ENCODE measurements around the gene KRT79. TPM values are rescaled to one million over a fixed set of nuclear protein-coding genes. Genes with fewer than 3 reads are reported as not detected.
A peak's percentile ranks its signal among the peaks of the same experiment; 100 is the strongest.

KRT79 gene
- total RNA-seq, 1 experiment from 2014 or later, result not detected

DNA sequence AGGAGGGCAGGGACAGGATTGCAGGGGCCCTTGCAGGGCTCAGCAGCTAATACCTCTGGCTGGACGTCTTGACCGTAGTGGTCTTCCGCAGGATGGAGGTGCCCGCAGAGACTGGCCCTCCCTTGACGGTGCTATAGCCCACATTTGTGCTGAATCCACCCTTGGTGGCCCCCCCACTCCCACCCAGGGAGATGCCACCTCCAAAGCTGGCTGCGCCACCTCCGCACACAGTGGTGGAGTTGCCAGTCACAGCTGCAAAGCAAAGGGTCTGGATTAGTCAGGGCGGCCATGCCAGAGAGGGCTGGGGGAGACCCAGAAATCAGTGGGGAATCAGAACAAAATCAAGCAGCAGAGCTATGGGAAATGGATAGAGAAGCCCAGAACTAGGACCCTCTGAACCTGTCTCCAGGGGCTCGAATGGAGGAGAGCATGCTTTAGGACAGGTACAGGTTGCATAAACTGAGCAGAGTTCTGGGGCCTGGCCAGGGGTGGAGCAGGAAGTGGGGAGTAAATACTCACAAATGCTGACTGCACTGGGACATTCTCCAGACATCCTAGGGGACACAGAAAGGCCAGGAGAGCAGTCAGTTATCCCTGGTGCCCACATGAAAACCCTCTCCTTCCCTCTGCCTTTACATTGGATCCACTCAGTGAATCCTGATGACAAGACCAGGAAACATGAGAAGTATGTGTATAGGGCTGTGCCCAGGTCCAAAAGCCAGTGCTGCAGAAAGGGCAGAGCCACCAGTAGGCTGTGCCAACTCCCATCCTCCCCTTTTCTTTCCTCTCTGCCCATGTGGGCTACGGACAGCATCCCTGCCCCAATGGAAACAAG is 12.1 kb downstream of the KRT79 start:
- no peak overlapping the region for H3K27ac Mint-ChIP-seq (ENCODE audit: unreplicated experiment)
- H3K27me3 Mint-ChIP-seq (ENCODE audit: unreplicated experiment), result peaks cover 30% of the 10 kb centered on the region
- intact Hi-C loops (cut with micrococcal nuclease; ENCODE audit: unreplicated experiment), result no loop called here
- DNase-seq, result peak; percentile 5
- H3K4me1 Mint-ChIP-seq (ENCODE audit: low read depth, unreplicated experiment), result peaks cover 15% of the 10 kb centered on the region
- TF ChIP-seq, protein P1, sequence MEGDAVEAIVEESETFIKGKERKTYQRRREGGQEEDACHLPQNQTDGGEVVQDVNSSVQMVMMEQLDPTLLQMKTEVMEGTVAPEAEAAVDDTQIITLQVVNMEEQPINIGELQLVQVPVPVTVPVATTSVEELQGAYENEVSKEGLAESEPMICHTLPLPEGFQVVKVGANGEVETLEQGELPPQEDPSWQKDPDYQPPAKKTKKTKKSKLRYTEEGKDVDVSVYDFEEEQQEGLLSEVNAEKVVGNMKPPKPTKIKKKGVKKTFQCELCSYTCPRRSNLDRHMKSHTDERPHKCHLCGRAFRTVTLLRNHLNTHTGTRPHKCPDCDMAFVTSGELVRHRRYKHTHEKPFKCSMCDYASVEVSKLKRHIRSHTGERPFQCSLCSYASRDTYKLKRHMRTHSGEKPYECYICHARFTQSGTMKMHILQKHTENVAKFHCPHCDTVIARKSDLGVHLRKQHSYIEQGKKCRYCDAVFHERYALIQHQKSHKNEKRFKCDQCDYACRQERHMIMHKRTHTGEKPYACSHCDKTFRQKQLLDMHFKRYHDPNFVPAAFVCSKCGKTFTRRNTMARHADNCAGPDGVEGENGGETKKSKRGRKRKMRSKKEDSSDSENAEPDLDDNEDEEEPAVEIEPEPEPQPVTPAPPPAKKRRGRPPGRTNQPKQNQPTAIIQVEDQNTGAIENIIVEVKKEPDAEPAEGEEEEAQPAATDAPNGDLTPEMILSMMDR (IDR thresholded peaks at IDR 0.05; ENCODE audit: unreplicated experiment), result no peak
- H3K4me3 Mint-ChIP-seq (ENCODE audit: low read depth, unreplicated experiment), result no peak overlapping the region
- no peaks in the 10 kb centered on the region for H3K36me3 Mint-ChIP-seq (ENCODE audit: insufficient read depth, unreplicated experiment)
- no peaks in the 10 kb centered on the region for H3K9me3 Mint-ChIP-seq (ENCODE audit: low read depth, unreplicated experiment)
- CTCF ChIA-PET, result no interaction called here
- no TSS peak for BruUV-seq (replicated peaks)

DNA sequence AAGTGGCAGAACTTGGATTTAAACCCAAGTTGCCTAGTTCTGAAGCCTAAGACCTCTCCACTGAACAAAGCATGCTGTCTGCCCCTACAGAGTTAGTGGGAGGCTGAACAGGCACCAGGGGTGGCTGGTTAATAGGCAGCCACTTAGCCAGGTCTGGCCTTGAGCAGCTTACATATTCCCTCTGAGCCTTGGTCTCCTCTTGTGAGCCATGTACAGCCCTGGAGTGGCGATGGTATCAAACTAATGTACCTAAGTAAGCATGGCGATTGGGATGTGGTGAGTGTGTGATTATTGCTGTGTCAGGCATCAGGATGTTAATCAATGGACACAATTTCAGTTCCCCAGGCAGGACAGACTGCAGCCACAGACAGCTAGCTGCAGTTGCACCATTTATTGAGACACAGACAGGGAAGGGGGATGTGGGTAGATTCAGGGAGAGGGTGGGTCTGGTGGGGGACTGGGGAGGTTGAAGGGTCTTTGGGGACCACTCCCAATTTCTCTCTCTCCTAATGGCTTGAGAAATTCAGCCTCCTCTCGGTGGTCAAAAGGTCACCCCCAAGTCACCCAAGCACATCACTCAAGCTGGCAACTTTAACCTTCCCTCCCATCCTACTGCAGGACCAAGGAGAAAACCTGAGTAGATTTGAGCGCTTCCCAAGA is 12.9 kb downstream of the KRT79 start:
- TF ChIP-seq, protein P1 (IDR thresholded peaks at IDR 0.05; ENCODE audit: unreplicated experiment), result no peak
- BruUV-seq (replicated peaks), result no TSS peak
- Mint-ChIP-seq H3K27me3 (ENCODE audit: unreplicated experiment) (peaks cover 33% of the 10 kb centered on the region), H3K9me3 (ENCODE audit: low read depth, unreplicated experiment) (no peaks in the 10 kb centered on the region), H3K27ac (ENCODE audit: unreplicated experiment) (no peak overlapping the region), H3K4me3 (ENCODE audit: low read depth, unreplicated experiment) (no peak overlapping the region), H3K36me3 (ENCODE audit: insufficient read depth, unreplicated experiment) (no peaks in the 10 kb centered on the region), H3K4me1 (ENCODE audit: low read depth, unreplicated experiment) (peaks cover 15% of the 10 kb centered on the region)
- CTCF ChIA-PET, result no interaction called here
- intact Hi-C loops (cut with micrococcal nuclease; ENCODE audit: unreplicated experiment), result no loop called here
- DNase-seq, result no peak

DNA sequence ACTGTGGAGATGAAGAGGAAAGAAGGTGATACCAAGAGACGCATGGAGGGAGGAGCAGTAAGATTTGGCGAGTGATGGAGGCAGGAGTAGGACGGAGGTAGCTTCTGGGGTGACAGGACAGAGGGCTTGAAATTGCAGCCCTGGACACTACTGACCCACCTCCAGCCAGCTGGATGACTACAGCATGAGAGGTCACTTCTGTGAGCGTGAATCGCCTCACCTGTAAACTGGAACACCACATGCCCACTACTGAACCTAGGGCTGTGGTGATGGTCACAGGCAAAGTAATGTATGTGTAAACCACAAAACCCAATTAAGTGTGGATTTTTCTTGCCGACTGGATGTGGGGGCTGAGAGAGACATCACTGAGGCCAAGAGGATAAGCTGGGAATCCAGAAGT is 13.6 kb downstream of the KRT79 start:
- no TSS peak for BruUV-seq (replicated peaks)

DNA sequence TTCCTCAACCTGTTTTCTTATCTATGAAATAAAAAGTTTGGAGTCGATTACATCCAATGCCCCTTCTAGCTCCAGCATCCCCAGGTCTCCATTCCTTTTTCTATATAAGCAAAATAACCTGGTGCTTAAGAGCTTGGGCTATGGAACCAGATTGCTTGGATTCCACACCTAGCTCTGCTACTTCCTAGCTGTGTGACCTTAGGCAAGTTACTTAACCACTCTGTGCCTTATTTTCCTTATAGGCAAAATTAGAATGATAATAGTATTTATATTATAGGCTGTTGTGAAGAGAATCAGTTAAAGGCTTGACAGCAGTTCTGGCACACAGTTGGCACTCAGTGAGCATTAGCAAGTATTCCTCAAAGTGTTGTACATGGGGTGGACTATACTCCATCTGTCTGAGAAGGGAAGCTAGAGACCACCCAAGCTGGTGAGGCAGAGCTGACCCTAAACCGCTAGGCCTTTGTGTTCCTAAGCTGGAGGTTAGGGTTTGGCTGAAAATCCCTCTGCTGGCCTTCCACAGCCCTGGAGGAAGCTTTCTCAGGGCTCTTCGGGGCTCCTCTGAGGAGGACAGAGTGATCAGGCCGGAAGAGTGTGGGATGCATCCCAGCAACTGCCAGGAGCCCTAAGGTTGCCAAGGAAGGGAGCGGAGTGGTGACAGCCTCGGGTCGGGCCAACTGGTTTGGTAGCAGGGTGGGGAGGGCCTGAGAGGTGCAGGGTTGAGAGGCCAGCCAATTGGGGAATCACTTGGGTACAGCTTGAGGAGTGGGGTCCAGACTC is 14.2 kb downstream of the KRT79 start:
- TF ChIP-seq, protein P1 (IDR thresholded peaks at IDR 0.05; ENCODE audit: unreplicated experiment), result no peak
- intact Hi-C loops (cut with micrococcal nuclease; ENCODE audit: unreplicated experiment), result no loop called here

More for the DNA sequence above, 13.6 kb downstream of the KRT79 start:
- Mint-ChIP-seq H3K36me3 (ENCODE audit: insufficient read depth, unreplicated experiment) (no peaks in the 10 kb centered on the region), H3K4me3 (ENCODE audit: low read depth, unreplicated experiment) (no peak overlapping the region), H3K27me3 (ENCODE audit: unreplicated experiment) (peaks cover 33% of the 10 kb centered on the region), H3K27ac (ENCODE audit: unreplicated experiment) (no peak overlapping the region), H3K9me3 (ENCODE audit: low read depth, unreplicated experiment) (no peaks in the 10 kb centered on the region), H3K4me1 (ENCODE audit: low read depth, unreplicated experiment) (peaks cover 15% of the 10 kb centered on the region)
- no peak for DNase-seq
- intact Hi-C loops (cut with micrococcal nuclease; ENCODE audit: unreplicated experiment), result no loop called here
- CTCF ChIA-PET, result no interaction called here
- TF ChIP-seq, protein P1 (IDR thresholded peaks at IDR 0.05; ENCODE audit: unreplicated experiment), result no peak

More for the DNA sequence above, 14.2 kb downstream of the KRT79 start:
- Mint-ChIP-seq H3K27ac (ENCODE audit: unreplicated experiment) (no peak overlapping the region), H3K4me1 (ENCODE audit: low read depth, unreplicated experiment) (peaks cover 15% of the 10 kb centered on the region), H3K27me3 (ENCODE audit: unreplicated experiment) (peaks cover 33% of the 10 kb centered on the region), H3K36me3 (ENCODE audit: insufficient read depth, unreplicated experiment) (no peaks in the 10 kb centered on the region), H3K9me3 (ENCODE audit: low read depth, unreplicated experiment) (no peaks in the 10 kb centered on the region), H3K4me3 (ENCODE audit: low read depth, unreplicated experiment) (no peak overlapping the region)
- DNase-seq, result no peak
- BruUV-seq (replicated peaks), result no TSS peak
- CTCF ChIA-PET, result no interaction called here
